Vein endothelial cell (primary cell): ENCODE data around the gene ENDOD1. TPM values are rescaled to one million over a fixed set of nuclear protein-coding genes. Genes with fewer than 3 reads are reported as not detected.

Experiments
- total RNA-seq: library from RNA; depleted of rRNA; stranded (reverse); fragments of >200 nt; gene quantifications from 2 replicates; pipeline ENCODE4 v1.2.3, GENCODE V29; 2012

Gene ENDOD1, protein sequence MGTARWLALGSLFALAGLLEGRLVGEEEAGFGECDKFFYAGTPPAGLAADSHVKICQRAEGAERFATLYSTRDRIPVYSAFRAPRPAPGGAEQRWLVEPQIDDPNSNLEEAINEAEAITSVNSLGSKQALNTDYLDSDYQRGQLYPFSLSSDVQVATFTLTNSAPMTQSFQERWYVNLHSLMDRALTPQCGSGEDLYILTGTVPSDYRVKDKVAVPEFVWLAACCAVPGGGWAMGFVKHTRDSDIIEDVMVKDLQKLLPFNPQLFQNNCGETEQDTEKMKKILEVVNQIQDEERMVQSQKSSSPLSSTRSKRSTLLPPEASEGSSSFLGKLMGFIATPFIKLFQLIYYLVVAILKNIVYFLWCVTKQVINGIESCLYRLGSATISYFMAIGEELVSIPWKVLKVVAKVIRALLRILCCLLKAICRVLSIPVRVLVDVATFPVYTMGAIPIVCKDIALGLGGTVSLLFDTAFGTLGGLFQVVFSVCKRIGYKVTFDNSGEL
- total RNA-seq, result 29.7 and 31.7 TPM in 2 replicates

DNA sequence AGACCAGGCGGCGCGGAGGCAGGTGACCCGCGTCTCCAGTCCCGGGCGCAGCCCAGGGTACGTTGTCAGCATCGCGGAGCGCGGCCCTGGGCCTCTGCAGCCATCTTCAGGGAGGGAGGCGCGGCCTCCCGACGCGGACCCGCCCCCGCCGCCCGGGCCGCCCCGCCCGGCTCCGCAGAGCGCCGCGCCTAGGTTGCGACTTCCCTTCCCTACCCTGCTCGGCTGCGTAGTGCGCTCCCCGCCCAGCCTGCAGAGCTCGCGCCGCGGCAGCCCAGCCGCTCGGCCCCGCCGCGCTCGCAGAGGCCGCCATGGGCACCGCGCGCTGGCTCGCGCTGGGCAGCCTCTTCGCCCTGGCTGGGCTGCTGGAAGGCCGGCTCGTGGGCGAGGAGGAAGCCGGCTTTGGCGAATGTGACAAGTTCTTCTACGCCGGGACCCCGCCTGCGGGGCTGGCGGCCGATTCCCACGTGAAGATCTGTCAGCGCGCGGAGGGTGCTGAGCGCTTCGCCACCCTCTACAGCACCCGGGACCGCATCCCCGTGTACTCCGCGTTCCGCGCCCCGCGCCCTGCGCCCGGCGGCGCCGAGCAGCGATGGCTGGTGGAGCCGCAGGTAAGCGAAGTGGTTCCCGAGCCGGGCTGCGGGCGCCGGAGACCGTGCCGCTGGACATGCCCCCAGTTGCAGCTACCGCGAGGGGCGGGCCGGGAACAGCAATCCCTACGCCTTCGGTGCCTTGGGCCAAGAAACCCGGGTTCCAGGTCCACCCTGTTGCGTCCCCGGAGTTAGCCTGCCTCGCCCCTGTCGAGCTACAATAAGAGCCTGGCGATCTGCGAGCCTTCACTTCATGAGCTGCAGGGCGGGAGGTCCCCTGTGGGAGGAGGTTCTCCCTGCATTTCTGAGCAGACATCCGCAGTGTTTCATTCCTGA is at the start of gene ENDOD1:
ENDOD1 (plus strand) TSS at position 227 of the 923 bp plus-strand sequence; CDS start at position 309, 82 bp downstream.

DNA sequence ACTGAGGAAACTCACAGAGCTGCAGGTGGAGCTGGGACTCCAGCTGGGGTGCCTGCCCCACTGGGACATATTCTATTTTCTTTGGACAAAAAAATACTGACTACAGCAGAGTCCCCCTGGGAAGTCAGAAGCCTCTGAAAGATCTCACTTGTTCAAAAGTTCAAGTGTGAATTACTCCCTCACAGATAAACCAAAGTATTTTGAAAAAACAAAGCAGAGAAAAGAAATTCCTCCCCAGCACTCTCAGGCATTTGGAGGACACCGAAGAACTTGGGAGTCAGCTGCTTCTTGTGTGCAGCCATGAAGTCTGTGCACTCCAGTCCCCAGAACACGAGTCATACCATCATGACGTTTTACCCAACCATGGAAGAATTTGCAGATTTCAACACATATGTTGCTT is 40.5 kb upstream of the ENDOD1 start, which contains the start of gene KDM4F:
KDM4F (plus strand) TSS at position 301 of the 400 bp plus-strand sequence.

GRCh38 chr11:95066716-95067038 is 23.0 kb upstream of the ENDOD1 start, which contains the start of gene SRSF8:
Gene SRSF8 (plus strand): TSS chr11:95066919. CDS start chr11:95067227, 308 bp downstream.

Other genes starting within 250 kb of the ENDOD1 start
- 36.6 and 43.3 TPM in 2 replicates for gene CWC15, start 116.3 kb upstream of the ENDOD1 start, total RNA-seq
- 1.1 and 1.3 TPM in 2 replicates for gene KDM4D, start 116.1 kb upstream of the ENDOD1 start, total RNA-seq
- not detected in 2 replicates for gene KDM4E, start 64.6 kb upstream of the ENDOD1 start, total RNA-seq
- not detected in 2 replicates for gene KDM4F, start 40.4 kb upstream of the ENDOD1 start, total RNA-seq
- 22.2 and 31.0 TPM in 2 replicates for gene SRSF8, start 22.9 kb upstream of the ENDOD1 start, total RNA-seq
- gene SESN3, start 141.4 kb downstream of the ENDOD1 start, total RNA-seq, result 46.4 and 68.6 TPM in 2 replicates